Measurements from ENCODE around the gene EGFL6. TPM values are rescaled to one million over a fixed set of nuclear protein-coding genes. Genes with fewer than 3 reads are reported as not detected.
"Not testable (repeated sequence)": the region's sequence is repeated elsewhere in the genome, so short reads cannot be mapped to it uniquely, and the experiment has no call there.

EGFL6 gene
- total RNA-seq, 1 donor from 2014 or later: not detected

GRCh38 chrX:13627306-13627705 is 57.9 kb downstream of the EGFL6 start:
- no peaks in the 10 kb centered on the region for H3K36me3 ChIP-seq
- H3K27me3 ChIP-seq (ENCODE audit: low read depth): no peaks in the 10 kb centered on the region
- intact Hi-C loops (cut with micrococcal nuclease): no loop called here
- peaks cover 6% of the 10 kb centered on the region for H3K9me3 ChIP-seq (replicated peaks)
- TF ChIP-seq CTCF (IDR thresholded peaks at IDR 0.05; ENCODE audit: borderline replicate concordance): no peak
- H3K4me3 ChIP-seq: no peak overlapping the region
- no peak for DNase-seq
- H3K27ac ChIP-seq (replicated peaks): no peak overlapping the region
- H3K4me1 ChIP-seq: no peaks in the 10 kb centered on the region

GRCh38 chrX:13637224-13637623 is 67.8 kb downstream of the EGFL6 start:
- H3K4me3 ChIP-seq; H3K4me1 ChIP-seq; H3K9me3 ChIP-seq (replicated peaks); H3K27ac ChIP-seq (replicated peaks); H3K27me3 ChIP-seq (ENCODE audit: low read depth); DNase-seq; H3K36me3 ChIP-seq; intact Hi-C loops (cut with micrococcal nuclease): not testable (repeated sequence)

- intact Hi-C loops (cut with micrococcal nuclease): no loop called here
- Histone ChIP-seq H3K27ac (replicated peaks) (no peak overlapping the region), H3K36me3 (no peaks in the 10 kb centered on the region), H3K4me3 (no peak overlapping the region), H3K9me3 (replicated peaks) (peaks cover 10% of the 10 kb centered on the region), H3K27me3 (ENCODE audit: low read depth) (no peaks in the 10 kb centered on the region), H3K4me1 (no peaks in the 10 kb centered on the region)
- DNase-seq: no peak
- no peak for TF ChIP-seq CTCF (IDR thresholded peaks at IDR 0.05; ENCODE audit: borderline replicate concordance)
Measured at GRCh38 chrX:13638021-13638420, 68.6 kb downstream of the EGFL6 start.

GRCh38 chrX:13638826-13639225 is 69.4 kb downstream of the EGFL6 start:
- Histone ChIP-seq H3K27me3 (ENCODE audit: low read depth) (no peaks in the 10 kb centered on the region), H3K4me3 (no peak overlapping the region), H3K9me3 (replicated peaks) (peaks cover 10% of the 10 kb centered on the region), H3K27ac (replicated peaks) (no peak overlapping the region), H3K4me1 (no peaks in the 10 kb centered on the region), H3K36me3 (no peaks in the 10 kb centered on the region)
- intact Hi-C loops (cut with micrococcal nuclease): no loop called here
- TF ChIP-seq CTCF (IDR thresholded peaks at IDR 0.05; ENCODE audit: borderline replicate concordance): no peak
- DNase-seq: no peak

- H3K9me3 ChIP-seq (replicated peaks); H3K27ac ChIP-seq (replicated peaks); H3K27me3 ChIP-seq (ENCODE audit: low read depth); H3K4me1 ChIP-seq; H3K36me3 ChIP-seq; DNase-seq; intact Hi-C loops (cut with micrococcal nuclease); H3K4me3 ChIP-seq: not testable (repeated sequence)
Measured at GRCh38 chrX:13641684-13642083, 72.3 kb downstream of the EGFL6 start.

- Histone ChIP-seq H3K4me3 (no peak overlapping the region), H3K36me3 (no peaks in the 10 kb centered on the region), H3K9me3 (replicated peaks) (no peaks in the 10 kb centered on the region), H3K27me3 (ENCODE audit: low read depth) (no peaks in the 10 kb centered on the region), H3K27ac (replicated peaks) (no peak overlapping the region), H3K4me1 (peaks cover 9% of the 10 kb centered on the region)
- no peak for DNase-seq
- no peak for TF ChIP-seq CTCF (IDR thresholded peaks at IDR 0.05; ENCODE audit: borderline replicate concordance)
- intact Hi-C loops (cut with micrococcal nuclease): loop anchor here (5.0 kb wide), 1 partner anchor 138 kb away; no protein-coding TSS in a partner anchor
Measured at GRCh38 chrX:13645464-13646153, 76.2 kb downstream of the EGFL6 start.

All from left ventricle myocardium inferior (tissue), 1 donor.